ENCODE measurements around the gene SEC14L5.

The SEC14L5 gene

GRCh38 chr16:5002699-5003143 lies 44.6 kb downstream of the SEC14L5 start:
- no peak for DNase-seq (ENCODE audit: low read depth)
- no peak for TF ChIP-seq CTCF (conservative IDR thresholded peaks at IDR 0.05; ENCODE audit: control insufficient read depth, insufficient read depth, low read depth, low read length)
- no peak overlapping the region for H3K4me3 ChIP-seq (ENCODE audit: control insufficient read depth, low read depth, low read length)

DNA sequence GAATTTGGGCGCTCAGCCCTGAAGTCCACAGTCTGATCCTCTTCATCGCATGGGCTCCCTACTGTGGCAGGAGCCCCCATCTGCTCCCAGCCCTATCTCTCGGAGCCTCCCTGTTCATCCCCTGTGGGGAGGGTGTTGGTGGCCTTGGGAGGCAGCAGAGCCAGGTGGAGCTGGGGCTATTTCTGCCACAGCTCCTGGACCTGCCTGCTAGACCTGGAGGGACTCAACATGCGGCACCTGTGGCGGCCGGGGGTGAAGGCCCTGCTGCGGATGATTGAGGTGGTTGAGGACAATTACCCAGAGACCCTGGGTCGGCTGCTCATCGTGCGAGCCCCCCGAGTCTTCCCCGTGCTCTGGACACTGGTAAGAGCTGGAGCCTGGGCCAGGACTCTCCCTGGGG lies 45.1 kb downstream of the SEC14L5 start:
- no peak for DNase-seq (ENCODE audit: low read depth)
- H3K4me3 ChIP-seq (ENCODE audit: control insufficient read depth, low read depth, low read length) = no peak overlapping the region
- no peak for TF ChIP-seq CTCF (conservative IDR thresholded peaks at IDR 0.05; ENCODE audit: control insufficient read depth, insufficient read depth, low read depth, low read length)

GRCh38 chr16:5003828-5004227 lies 45.7 kb downstream of the SEC14L5 start:
- no peak for DNase-seq (ENCODE audit: low read depth)
- H3K4me3 ChIP-seq (ENCODE audit: control insufficient read depth, low read depth, low read length) = no peak overlapping the region
- no peak for TF ChIP-seq CTCF (conservative IDR thresholded peaks at IDR 0.05; ENCODE audit: control insufficient read depth, insufficient read depth, low read depth, low read length)

DNA sequence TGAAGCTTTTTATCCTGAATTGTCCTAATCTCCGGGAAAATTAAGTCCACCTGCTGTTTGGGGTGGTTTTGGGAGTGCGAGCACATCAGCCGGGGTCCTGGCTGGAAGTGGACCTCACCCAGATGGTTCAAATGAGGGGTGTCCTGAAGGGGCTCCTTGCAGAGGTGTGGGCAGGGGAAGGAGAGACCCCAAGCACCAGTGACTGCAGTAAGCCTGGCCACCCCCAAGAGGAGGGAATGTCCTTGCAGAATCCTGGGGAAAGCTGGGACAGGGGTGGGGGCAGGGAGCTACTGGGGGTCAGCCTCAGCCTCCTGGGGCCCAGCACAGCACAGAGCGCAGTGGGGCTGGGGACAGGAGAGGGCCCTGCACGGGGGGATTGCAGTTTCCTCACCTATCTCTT lies 46.2 kb downstream of the SEC14L5 start:
- H3K4me3 ChIP-seq (ENCODE audit: control insufficient read depth, low read depth, low read length) = no peak overlapping the region
- no peak for TF ChIP-seq CTCF (conservative IDR thresholded peaks at IDR 0.05; ENCODE audit: control insufficient read depth, insufficient read depth, low read depth, low read length)
- no peak for DNase-seq (ENCODE audit: low read depth)

GRCh38 chr16:5005916-5006315 lies 47.8 kb downstream of the SEC14L5 start:
- H3K4me3 ChIP-seq (ENCODE audit: control insufficient read depth, low read depth, low read length) = no peak overlapping the region
- DNase-seq (ENCODE audit: low read depth) = no peak
- no peak for TF ChIP-seq CTCF (conservative IDR thresholded peaks at IDR 0.05; ENCODE audit: control insufficient read depth, insufficient read depth, low read depth, low read length)

GRCh38 chr16:5006348-5007193 lies 48.4 kb downstream of the SEC14L5 start:
- no peak overlapping the region for H3K4me3 ChIP-seq (ENCODE audit: control insufficient read depth, low read depth, low read length)
- no peak for TF ChIP-seq CTCF (conservative IDR thresholded peaks at IDR 0.05; ENCODE audit: control insufficient read depth, insufficient read depth, low read depth, low read length)
- no peak for DNase-seq (ENCODE audit: low read depth)
